ENCODE data around the gene IQGAP3.
"Not testable (repeated sequence)": the region's sequence is repeated elsewhere in the genome, so short reads cannot be mapped to it uniquely, and the experiment has no call there.

The IQGAP3 gene

GRCh38 chr1:156592910-156593660 lies 20.7 kb upstream of the IQGAP3 start:
- no peak for DNase-seq (ENCODE audit: low spot score)

GRCh38 chr1:156592158-156592909 lies 20.0 kb upstream of the IQGAP3 start:
- no peak for DNase-seq (ENCODE audit: low spot score)

- DNase-seq (ENCODE audit: low spot score): peak; percentile 90
These were observed 19.2 kb upstream of the IQGAP3 start, which contains the start of gene NAXE for GRCh38 chr1:156591432-156592157. Gene NAXE (plus strand): TSS chr1:156591776. CDS start chr1:156591805, 29 bp downstream.

- DNase-seq (ENCODE audit: low spot score): no peak
These were observed 18.7 kb upstream of the IQGAP3 start for GRCh38 chr1:156591181-156591431.

- DNase-seq (ENCODE audit: low spot score): no peak
These were observed 18.2 kb upstream of the IQGAP3 start for GRCh38 chr1:156590326-156591180.

- no peak for DNase-seq (ENCODE audit: low spot score)
These were observed 17.2 kb upstream of the IQGAP3 start for GRCh38 chr1:156589546-156589945.

GRCh38 chr1:156587927-156588326 lies 15.6 kb upstream of the IQGAP3 start:
- DNase-seq (ENCODE audit: low spot score): not testable (repeated sequence)

GRCh38 chr1:156586892-156587477 lies 14.6 kb upstream of the IQGAP3 start:
- no peak for DNase-seq (ENCODE audit: low spot score)

- DNase-seq (ENCODE audit: low spot score): no peak
These were observed 14.0 kb upstream of the IQGAP3 start for GRCh38 chr1:156586323-156586722.

GRCh38 chr1:156584813-156585212 lies 12.4 kb upstream of the IQGAP3 start:
- DNase-seq (ENCODE audit: low spot score): peak; percentile 31

GRCh38 chr1:156583821-156584622 lies 11.7 kb upstream of the IQGAP3 start:
- DNase-seq (ENCODE audit: low spot score): peak; percentile 79

- DNase-seq (ENCODE audit: low spot score): peak; percentile 67
These were observed 10.1 kb upstream of the IQGAP3 start for GRCh38 chr1:156582388-156583017.

GRCh38 chr1:156581661-156582387 lies 9.5 kb upstream of the IQGAP3 start:
- peak; percentile 64 for DNase-seq (ENCODE audit: low spot score)

- no peak for DNase-seq (ENCODE audit: low spot score)
These were observed 7.1 kb upstream of the IQGAP3 start, which contains the start of gene TTC24 for GRCh38 chr1:156579472-156579871. Gene TTC24 (plus strand): TSS chr1:156579723. CDS start chr1:156581365, 1,642 bp downstream.

- no peak for DNase-seq (ENCODE audit: low spot score)
These were observed 5.7 kb upstream of the IQGAP3 start for GRCh38 chr1:156578055-156578454.

- DNase-seq (ENCODE audit: low spot score): no peak
These were observed 5.2 kb upstream of the IQGAP3 start for GRCh38 chr1:156577550-156577949.

GRCh38 chr1:156574039-156574633 lies 1.8 kb upstream of the IQGAP3 start:
- DNase-seq (ENCODE audit: low spot score): no peak

GRCh38 chr1:156572663-156573018 lies 276 bp upstream of the IQGAP3 start:
- no peak for DNase-seq (ENCODE audit: low spot score)

GRCh38 chr1:156571261-156571852 lies 1.0 kb downstream of the IQGAP3 start:
- no peak for DNase-seq (ENCODE audit: low spot score)
